Smooth muscle cell (in vitro differentiated cells): ENCODE results near the gene PCID2. TPM values are rescaled to one million over a fixed set of nuclear protein-coding genes. Genes with fewer than 3 reads are reported as not detected.

ENCODE experiments used
- DNase-seq: peaks from one replicate; lab custom pipeline; 2025; ENCODE audit not compliant: unreplicated experiment; lab: John Stamatoyannopoulos, UW
- H2AFZ ChIP-seq: fragments of 200-600 bp; sonication (generic); 2 replicates; pipeline ENCODE4 v1.6.0; 2016; ENCODE audit warnings: antibody characterized with exemption, low read depth, mild to moderate bottlenecking
- H3F3A ChIP-seq: fragments of 200-600 bp; sonication (generic); 2 replicates; pipeline ENCODE4 v1.6.0; 2017; ENCODE audit warnings: antibody characterized with exemption, low read depth
- H3K27ac ChIP-seq: fragments of 200-600 bp; sonication (generic); 2 replicates; pipeline ENCODE4 v1.5.1; 2016; ENCODE audit warnings: low read depth, mild to moderate bottlenecking
- H3K27me3 ChIP-seq: fragments of 200-600 bp; sonication (generic); 2 replicates; pipeline ENCODE4 v1.6.1; 2016; ENCODE audit warnings: low read depth, mild to moderate bottlenecking
- H3K36me3 ChIP-seq: fragments of 200-600 bp; sonication (generic); 2 replicates; pipeline ENCODE4 v1.5.1; 2016; ENCODE audit warnings: low read depth
- H3K4me1 ChIP-seq: fragments of 200-600 bp; sonication (generic); 2 replicates; pipeline ENCODE4 v1.5.1; 2016; ENCODE audit warnings: low read depth
- H3K4me2 ChIP-seq: fragments of 200-600 bp; sonication (generic); 2 replicates; pipeline ENCODE4 v1.6.0; 2016; ENCODE audit warnings: mild to moderate bottlenecking
- H3K4me3 ChIP-seq: fragments of 200-600 bp; sonication (generic); 2 replicates; pipeline ENCODE4 v1.5.1; 2016; ENCODE audit warnings: mild to moderate bottlenecking
- H3K79me2 ChIP-seq: fragments of 200-600 bp; sonication (generic); 2 replicates; pipeline ENCODE4 v1.6.0; 2016; ENCODE audit warnings: low read depth, mild to moderate bottlenecking
- H3K9ac ChIP-seq: fragments of 200-600 bp; sonication (generic); 2 replicates; pipeline ENCODE4 v1.6.0; 2016; ENCODE audit warnings: low read depth
- H3K9me3 ChIP-seq: fragments of 200-600 bp; sonication (generic); replicated peaks from 2 replicates; pipeline ENCODE4 v1.5.1; 2016; ENCODE audit warnings: low read depth
- H4K20me1 ChIP-seq: fragments of 200-600 bp; sonication (generic); 2 replicates; pipeline ENCODE4 v1.6.0; 2016; ENCODE audit warnings: low read depth
- CTCF ChIP-seq: fragments of 200-600 bp; sonication (generic); IDR thresholded peaks from 2 replicates; pipeline ENCODE4 v1.5.1; 2017; ENCODE audit warnings: borderline replicate concordance, mild to moderate bottlenecking, antibody characterized with exemption; ENCODE audit not compliant: insufficient read depth, poor library complexity, severe bottlenecking
- WGBS: methylation state at CpG from one replicate; pipeline ENCODE4 v1.1.7; 2016; ENCODE audit warnings: low lambda C conversion rate; 5-methylcytosine and 5-hydroxymethylcytosine counted together
- polyA plus RNA-seq: library from polyadenylated mRNA; unstranded; fragments of >200 nt; fragmentation: Nextera tagmentation; extraction: Ambion mirVana; gene quantifications from 2 replicates; pipeline ENCODE4 v1.2.1, GENCODE V29; 2016
- total RNA-seq: library from RNA; depleted of rRNA; stranded (reverse); fragments of >200 nt; gene quantifications from 2 replicates; pipeline ENCODE4 v1.2.3, GENCODE V29; 2014

PCID2 gene
- total and polyA plus RNA-seq, 2 experiments from 2014 or later: 27.1 to 32.5 TPM

- Histone ChIP-seq H3K9me3 (no peaks in the 10 kb centered on the region), H3K4me2 (no peak overlapping the region), H4K20me1 (no peaks in the 10 kb centered on the region), H3K27me3 (no peaks in the 10 kb centered on the region), H3K9ac (no peak overlapping the region), H2AFZ (no peak overlapping the region), H3K27ac (no peak overlapping the region), H3K4me3 (no peak overlapping the region), H3K79me2 (no peaks in the 10 kb centered on the region), H3F3A (no peaks in the 10 kb centered on the region), H3K36me3 (no peaks in the 10 kb centered on the region), H3K4me1 (no peaks in the 10 kb centered on the region)
- DNase-seq: no peak
- 82% methylated on average over 11 of the region's 11 CpGs for WGBS
- TF ChIP-seq CTCF: no peak
These were observed 70.7 kb downstream of the PCID2 start for GRCh38 chr13:113137691-113138298.

- H3K9me3 ChIP-seq: no peaks in the 10 kb centered on the region
- H3K4me3 ChIP-seq: no peak overlapping the region
- no peak for TF ChIP-seq CTCF
- no peaks in the 10 kb centered on the region for H3K36me3 ChIP-seq
- no peak overlapping the region for H3K9ac ChIP-seq
- H3K27me3 ChIP-seq: no peaks in the 10 kb centered on the region
- no peak for DNase-seq
- H2AFZ ChIP-seq: no peak overlapping the region
- no peaks in the 10 kb centered on the region for H4K20me1 ChIP-seq
- 91% methylated on average over 2 of the region's 2 CpGs for WGBS
- no peaks in the 10 kb centered on the region for H3F3A ChIP-seq
- H3K4me2 ChIP-seq: no peak overlapping the region
- H3K4me1 ChIP-seq: no peaks in the 10 kb centered on the region
- no peak overlapping the region for H3K27ac ChIP-seq
- no peaks in the 10 kb centered on the region for H3K79me2 ChIP-seq
These were observed 73.1 kb downstream of the PCID2 start for GRCh38 chr13:113135281-113135760.

GRCh38 chr13:113129921-113130750 lies 78.3 kb downstream of the PCID2 start:
- 96% methylated on average over 59 of the region's 60 CpGs for WGBS
- H3K4me2 ChIP-seq: no peak overlapping the region

More at GRCh38 chr13:113129921-113130750, 78.3 kb downstream of the PCID2 start:
- no peak for TF ChIP-seq CTCF
- Histone ChIP-seq H3K36me3 (no peaks in the 10 kb centered on the region), H4K20me1 (no peaks in the 10 kb centered on the region), H3K79me2 (no peaks in the 10 kb centered on the region), H3K4me3 (no peak overlapping the region), H2AFZ (no peak overlapping the region), H3K27me3 (no peaks in the 10 kb centered on the region), H3K27ac (no peak overlapping the region), H3K4me1 (no peaks in the 10 kb centered on the region), H3K9me3 (no peaks in the 10 kb centered on the region), H3F3A (no peaks in the 10 kb centered on the region), H3K9ac (no peak overlapping the region)
- no peak for DNase-seq
